ENCODE data around the gene PDGFD.

- TF ChIP-seq, protein P1, sequence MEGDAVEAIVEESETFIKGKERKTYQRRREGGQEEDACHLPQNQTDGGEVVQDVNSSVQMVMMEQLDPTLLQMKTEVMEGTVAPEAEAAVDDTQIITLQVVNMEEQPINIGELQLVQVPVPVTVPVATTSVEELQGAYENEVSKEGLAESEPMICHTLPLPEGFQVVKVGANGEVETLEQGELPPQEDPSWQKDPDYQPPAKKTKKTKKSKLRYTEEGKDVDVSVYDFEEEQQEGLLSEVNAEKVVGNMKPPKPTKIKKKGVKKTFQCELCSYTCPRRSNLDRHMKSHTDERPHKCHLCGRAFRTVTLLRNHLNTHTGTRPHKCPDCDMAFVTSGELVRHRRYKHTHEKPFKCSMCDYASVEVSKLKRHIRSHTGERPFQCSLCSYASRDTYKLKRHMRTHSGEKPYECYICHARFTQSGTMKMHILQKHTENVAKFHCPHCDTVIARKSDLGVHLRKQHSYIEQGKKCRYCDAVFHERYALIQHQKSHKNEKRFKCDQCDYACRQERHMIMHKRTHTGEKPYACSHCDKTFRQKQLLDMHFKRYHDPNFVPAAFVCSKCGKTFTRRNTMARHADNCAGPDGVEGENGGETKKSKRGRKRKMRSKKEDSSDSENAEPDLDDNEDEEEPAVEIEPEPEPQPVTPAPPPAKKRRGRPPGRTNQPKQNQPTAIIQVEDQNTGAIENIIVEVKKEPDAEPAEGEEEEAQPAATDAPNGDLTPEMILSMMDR (IDR thresholded peaks at IDR 0.05; ENCODE audit: extremely low read depth in 1 of 2, insufficient read depth in 1 of 2, low read depth in 1 of 2, low read length in 2 of 2), result no peak
- TF ChIP-seq, protein P2, sequence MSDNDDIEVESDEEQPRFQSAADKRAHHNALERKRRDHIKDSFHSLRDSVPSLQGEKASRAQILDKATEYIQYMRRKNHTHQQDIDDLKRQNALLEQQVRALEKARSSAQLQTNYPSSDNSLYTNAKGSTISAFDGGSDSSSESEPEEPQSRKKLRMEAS (IDR thresholded peaks at IDR 0.05; ENCODE audit: insufficient read depth, insufficient read length), result no peak
- TF ChIP-seq POLR2A (IDR thresholded peaks at IDR 0.05; ENCODE audit: low read depth, low read length) (no peak), GATA2 (IDR thresholded peaks at IDR 0.05; ENCODE audit: insufficient read depth, insufficient read length, low read depth, low read length) (no peak), JUN (IDR thresholded peaks at IDR 0.05; ENCODE audit: borderline replicate concordance, insufficient read depth, insufficient read length, low read depth) (no peak), POLR2AphosphoS5 (IDR thresholded peaks at IDR 0.05; ENCODE audit: insufficient read depth, low read depth, low read length) (no peak), EZH2 (IDR thresholded peaks at IDR 0.05; ENCODE audit: borderline replicate concordance, low read depth, low read length, severe bottlenecking) (no peak), MYC (IDR thresholded peaks at IDR 0.05; ENCODE audit: low read depth, low read length) (no peak), FOS (IDR thresholded peaks at IDR 0.05; ENCODE audit: borderline replicate concordance, insufficient read depth, low read length) (no peak)
These were observed 260.2 kb downstream of the PDGFD start for GRCh38 chr11:103903621-103904323.

Data from endothelial cell of umbilical vein (primary cell).